Peyer's patch (tissue), 4 donors: Measurements from ENCODE around the gene HEPACAM2.

ENCODE experiments used
- CTCF ChIP-seq, 6 experiments: fragments of 450-650 bp in 4 of 6; fragments of 200-600 bp in 2 of 6; sonication (generic) in 1 of 6; IDR thresholded peaks; one replicate each; pipeline ENCODE4 v1.5.1; 2017 to 2019; ENCODE audit warnings: antibody characterized with exemption in 6 of 6, mild to moderate bottlenecking in 3 of 6, moderate library complexity in 1 of 6
- POLR2A ChIP-seq, 2 donors: fragments of 450-650 bp; IDR thresholded peaks; one replicate each; pipeline ENCODE4 v1.5.1; 2017; ENCODE audit warnings: antibody characterized with exemption in 2 of 2, mild to moderate bottlenecking in 2 of 2, moderate library complexity in 2 of 2

- TF ChIP-seq CTCF (IDR thresholded peaks at IDR 0.05) (no peak), POLR2A (IDR thresholded peaks at IDR 0.05) (no peak)
Observed at GRCh38 chr7:93265220-93265619, 39.0 kb upstream of the HEPACAM2 start.
